ENCODE measurements around the gene ZNRF3. TPM values are rescaled to one million over a fixed set of nuclear protein-coding genes. Genes with fewer than 3 reads are reported as not detected.

ZNRF3 gene
- total and polyA plus RNA-seq, 8 donors, result 8.8 to 30.4 (median 27.2) TPM

GRCh38 chr22:29012101-29012433, 128.7 kb downstream of the ZNRF3 start:
- Histone ChIP-seq H3K27me3 (no peaks in the 10 kb centered on the region), H3K9me3 (no peaks in the 10 kb centered on the region), H3K4me1 (peaks cover 4 to 9% of the 10 kb centered on the region in 2 donors), H3K4me3 (no peak overlapping the region), H3K27ac (no peak overlapping the region), H3K36me3 (no peaks in the 10 kb centered on the region)
- DNase-seq, result no peak
- intact Hi-C loops (cut with DNase I), result no loop called here
- no peak for ATAC-seq
- no peak for TF ChIP-seq CTCF (IDR thresholded peaks at IDR 0.05)

- Histone ChIP-seq H3K27ac (no peak overlapping the region), H3K4me3 (no peak overlapping the region), H3K36me3 (no peaks in the 10 kb centered on the region), H3K9me3 (no peaks in the 10 kb centered on the region), H3K27me3 (no peaks in the 10 kb centered on the region), H3K4me1 (peaks cover 4 to 9% of the 10 kb centered on the region in 2 donors)
- no peak for TF ChIP-seq CTCF (IDR thresholded peaks at IDR 0.05)
- intact Hi-C loops (cut with DNase I), result no loop called here
- ATAC-seq (no peak), DNase-seq (no peak)
These were observed 129.6 kb downstream of the ZNRF3 start for GRCh38 chr22:29012952-29013351.

- TF ChIP-seq CTCF (IDR thresholded peaks at IDR 0.05), result no peak
- DNase-seq, result no peak
These were observed 130.9 kb downstream of the ZNRF3 start for GRCh38 chr22:29014293-29014692.

GRCh38 chr22:29014773-29015172, 131.4 kb downstream of the ZNRF3 start:
- DNase-seq, result no peak
- no peaks in the 10 kb centered on the region for H3K27me3 ChIP-seq
- ATAC-seq, result no peak
- no peaks in the 10 kb centered on the region for H3K36me3 ChIP-seq
- H3K4me1 ChIP-seq, result peaks cover 4 to 9% of the 10 kb centered on the region in 2 donors
- no peak for TF ChIP-seq CTCF (IDR thresholded peaks at IDR 0.05)
- H3K4me3 ChIP-seq, result no peak overlapping the region
- intact Hi-C loops (cut with DNase I), result no loop called here
- H3K9me3 ChIP-seq, result no peaks in the 10 kb centered on the region
- H3K27ac ChIP-seq, result no peak overlapping the region

More at GRCh38 chr22:29014293-29014692, 130.9 kb downstream of the ZNRF3 start:
- Histone ChIP-seq H3K36me3 (no peaks in the 10 kb centered on the region), H3K27me3 (no peaks in the 10 kb centered on the region), H3K4me3 (no peak overlapping the region), H3K9me3 (no peaks in the 10 kb centered on the region), H3K4me1 (peaks cover 4 to 9% of the 10 kb centered on the region in 2 donors), H3K27ac (no peak overlapping the region)
- ATAC-seq, result no peak
- intact Hi-C loops (cut with DNase I), result no loop called here

GRCh38 chr22:29016067-29016938, 132.9 kb downstream of the ZNRF3 start:
- peaks cover 4 to 7% of the 10 kb centered on the region in 2 donors for H3K4me1 ChIP-seq
- DNase-seq (no peak), ATAC-seq (peak; percentile 89)
- H3K27ac ChIP-seq, result no peak overlapping the region
- H3K27me3 ChIP-seq, result no peaks in the 10 kb centered on the region
- TF ChIP-seq CTCF (IDR thresholded peaks at IDR 0.05), result no peak
- H3K4me3 ChIP-seq, result no peak overlapping the region
- intact Hi-C loops (cut with DNase I), result no loop called here
- H3K36me3 ChIP-seq, result no peaks in the 10 kb centered on the region
- no peaks in the 10 kb centered on the region for H3K9me3 ChIP-seq
